Stimulated activated CD4-positive, alpha-beta T cell treated with anti-CD3 and anti-CD28 coated beads, Interleukin-1b, Interleukin-23, amount 100 ng/mL, for 24 hours (primary cell): ENCODE results near the gene PDIA2.
"Not testable (repeated sequence)": the region's sequence is repeated elsewhere in the genome, so short reads cannot be mapped to it uniquely, and the experiment has no call there.

Experiments
- DNase-seq, 4 experiments: peaks; one replicate each; pipeline ENCODE4 v3.0.0-alpha.2; 2020; ENCODE audit warnings: low read depth in 4 of 4, low spot score in 1 of 4

Gene PDIA2

DNA sequence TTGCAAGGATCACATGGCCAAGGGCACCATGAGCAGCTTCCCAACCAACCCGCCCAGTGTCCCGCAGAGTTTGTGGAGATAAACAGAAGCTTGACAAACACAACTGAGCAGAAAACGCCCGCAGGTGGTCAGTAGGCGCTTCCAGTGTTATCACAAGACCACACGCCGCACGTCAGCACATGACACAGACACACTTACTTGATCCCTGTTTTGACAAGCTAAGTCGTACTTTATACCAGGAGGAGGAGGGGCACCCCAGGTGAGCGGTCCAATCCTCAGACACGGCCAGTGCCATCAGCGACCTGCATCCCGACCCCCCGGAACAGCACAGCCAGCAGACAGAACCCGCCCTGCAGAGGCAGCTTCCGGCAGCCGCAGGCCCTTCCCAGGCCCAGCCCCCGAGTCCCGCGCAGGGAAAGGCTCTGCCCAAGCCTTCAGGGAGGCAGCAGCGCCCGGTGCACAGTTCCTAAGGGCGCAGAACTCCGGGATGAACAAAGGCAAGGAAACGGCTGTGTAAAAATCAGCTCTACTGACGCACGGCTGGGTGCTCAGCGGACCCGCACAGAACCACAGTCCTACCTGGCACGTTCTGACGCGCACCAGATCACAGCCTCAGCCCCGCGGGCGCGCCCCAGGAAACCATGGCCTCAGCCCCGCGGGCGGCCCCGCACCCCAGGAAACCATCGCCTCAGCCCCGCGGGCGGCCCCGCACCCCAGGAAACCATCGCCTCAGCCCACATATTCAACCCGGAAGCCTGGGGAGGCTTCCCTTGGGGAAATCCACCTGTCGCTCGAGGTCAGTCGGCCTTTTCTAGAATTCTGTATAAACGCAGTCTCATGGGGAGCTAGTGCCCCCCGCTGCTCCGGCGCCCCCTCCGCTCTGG is 41.7 kb downstream of the PDIA2 start:
- peak in 3 of 4 experiments; percentile 26 to 32 (median 28) for DNase-seq

DNA sequence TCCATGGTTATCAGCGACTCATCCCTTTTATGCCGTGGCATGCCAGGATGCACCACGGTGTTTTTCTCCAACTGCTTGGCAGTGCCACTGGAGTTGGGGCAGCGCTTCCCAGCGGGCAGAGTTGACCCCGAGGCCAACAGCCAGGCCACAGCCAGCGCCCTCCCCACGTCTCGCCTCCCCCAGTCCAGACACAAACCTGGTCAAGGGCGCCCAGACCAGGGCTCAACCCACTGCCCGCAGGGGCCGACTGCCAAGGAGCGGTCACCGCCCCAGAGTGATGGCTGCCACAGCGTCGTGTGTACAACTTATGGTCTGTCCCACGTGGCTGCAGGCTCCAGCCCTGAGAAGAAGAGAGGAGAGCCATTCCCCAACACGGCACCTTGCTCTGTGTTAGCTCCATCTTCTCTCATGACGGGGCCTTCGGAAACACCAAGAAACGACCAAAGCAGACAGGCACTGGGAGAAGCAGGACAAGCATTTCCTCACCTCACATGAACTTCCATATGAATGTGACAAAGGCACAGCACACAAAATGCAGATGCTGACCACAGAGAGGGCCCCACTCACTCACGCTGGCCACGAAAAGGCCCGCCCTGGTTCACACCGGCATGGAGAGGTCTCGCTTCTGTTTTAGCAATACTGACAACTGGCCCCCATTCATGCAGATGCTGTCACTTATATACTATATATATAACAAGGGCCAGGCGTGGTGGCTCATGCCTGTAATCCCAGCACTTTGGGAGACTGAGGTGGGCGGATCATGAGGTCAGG is 42.6 kb downstream of the PDIA2 start:
- DNase-seq, result no peak

DNA sequence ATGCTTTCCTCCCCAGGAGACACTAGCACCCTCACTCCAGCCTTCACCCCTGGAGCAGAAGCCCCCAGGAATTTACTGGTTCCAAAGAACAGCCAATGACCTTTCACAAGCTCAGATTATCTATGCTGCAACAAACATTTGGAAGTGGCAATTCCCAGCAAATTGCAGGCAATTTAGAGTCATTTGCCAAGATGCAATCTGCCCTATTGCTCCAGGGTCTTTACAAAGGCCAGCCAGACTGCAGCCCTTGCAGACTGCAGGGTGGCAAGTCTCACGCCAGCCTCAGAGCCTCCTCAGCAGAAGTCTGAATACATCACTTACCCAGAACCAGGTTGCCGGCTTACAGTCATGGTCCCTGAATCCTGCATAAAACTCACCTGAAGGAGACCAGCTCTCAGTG is 47.8 kb downstream of the PDIA2 start:
- no peak for DNase-seq

DNA sequence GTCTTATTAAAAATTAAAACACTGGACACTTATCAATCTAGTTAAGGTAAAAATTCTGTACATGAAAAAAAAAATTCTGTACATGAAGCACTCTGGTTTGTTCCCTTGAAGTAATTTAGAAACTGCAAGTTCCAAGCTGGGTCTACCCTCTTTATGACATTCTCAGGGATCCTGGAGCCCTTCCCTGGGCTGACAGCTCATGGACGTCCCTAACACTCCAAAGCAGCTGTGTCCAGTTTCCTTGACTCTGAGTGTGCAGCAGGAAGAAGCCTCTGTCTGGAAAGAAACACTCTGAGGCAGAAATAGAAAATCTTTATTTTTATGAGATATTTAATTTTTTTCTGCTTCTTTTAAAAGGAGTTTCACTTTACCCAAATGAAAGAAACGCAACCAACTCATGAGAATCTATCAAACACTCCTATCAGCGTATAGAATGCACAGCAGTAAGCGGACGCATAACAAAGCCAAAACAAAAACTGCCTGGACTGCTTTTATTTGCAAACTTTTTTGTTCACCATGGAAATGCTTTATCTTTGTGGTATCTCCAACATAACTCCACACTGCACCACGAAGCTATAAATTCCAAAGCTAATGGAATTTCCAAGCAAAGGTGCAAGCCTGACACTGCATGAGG is 48.3 kb downstream of the PDIA2 start:
- not testable (repeated sequence) for DNase-seq

DNA sequence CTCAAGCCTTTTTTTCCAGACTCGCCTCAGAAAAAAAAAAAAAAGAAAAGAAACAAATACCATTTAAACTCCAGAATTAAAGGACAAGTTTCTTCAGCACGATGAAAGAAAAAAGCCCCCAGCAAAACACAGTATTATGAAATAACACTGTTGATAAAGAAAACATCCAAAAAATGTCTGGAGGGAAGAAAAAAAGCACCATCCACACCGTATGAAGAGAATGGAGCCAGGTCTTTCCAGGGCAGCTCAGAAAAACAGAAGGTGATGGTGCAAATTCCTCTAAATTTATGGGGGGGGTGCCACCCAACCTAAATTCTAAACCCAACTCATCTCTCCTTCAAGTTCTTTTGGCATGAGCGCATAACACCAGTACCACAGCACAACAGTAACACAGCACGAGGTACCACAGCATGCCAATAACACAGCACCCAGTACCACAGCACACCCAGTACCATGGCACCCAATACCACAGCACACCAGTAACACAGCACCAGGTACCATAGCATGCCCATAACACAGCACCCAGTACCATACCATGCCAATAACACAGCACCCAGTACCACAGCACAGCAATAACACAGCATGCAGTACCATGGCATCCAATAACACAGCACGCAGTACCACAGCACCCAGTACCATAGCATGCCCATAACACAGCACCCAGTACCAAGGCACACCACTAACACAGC is 50.6 kb downstream of the PDIA2 start:
- DNase-seq, result no peak

DNA sequence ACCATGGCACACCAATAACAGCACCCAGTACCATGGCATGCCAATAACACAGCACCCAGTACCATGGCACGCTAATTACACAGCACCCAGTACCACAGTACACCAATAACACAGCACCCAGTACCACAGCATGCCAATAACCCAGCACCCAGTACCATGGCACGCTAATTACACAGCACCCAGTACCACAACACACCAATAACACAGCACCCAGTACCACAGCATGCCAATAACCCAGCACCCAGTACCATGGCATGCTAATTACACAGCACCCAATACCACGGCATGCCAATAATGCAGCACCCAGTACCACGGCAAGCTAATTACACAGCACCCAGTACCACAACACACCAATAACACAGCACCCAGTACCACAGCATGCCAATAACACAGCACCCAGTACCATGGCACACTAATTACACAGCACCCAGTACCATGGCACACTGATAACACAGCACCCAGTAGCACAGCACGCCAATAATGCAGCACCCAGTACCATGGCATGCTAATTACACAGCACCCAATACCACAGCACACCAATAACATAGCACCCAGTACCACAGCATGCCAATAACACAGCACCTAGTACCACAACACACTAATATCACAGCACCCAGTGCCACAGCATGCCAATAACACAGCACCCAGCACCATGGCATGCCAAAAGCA is 51.3 kb downstream of the PDIA2 start:
- DNase-seq, result not testable (repeated sequence)

DNA sequence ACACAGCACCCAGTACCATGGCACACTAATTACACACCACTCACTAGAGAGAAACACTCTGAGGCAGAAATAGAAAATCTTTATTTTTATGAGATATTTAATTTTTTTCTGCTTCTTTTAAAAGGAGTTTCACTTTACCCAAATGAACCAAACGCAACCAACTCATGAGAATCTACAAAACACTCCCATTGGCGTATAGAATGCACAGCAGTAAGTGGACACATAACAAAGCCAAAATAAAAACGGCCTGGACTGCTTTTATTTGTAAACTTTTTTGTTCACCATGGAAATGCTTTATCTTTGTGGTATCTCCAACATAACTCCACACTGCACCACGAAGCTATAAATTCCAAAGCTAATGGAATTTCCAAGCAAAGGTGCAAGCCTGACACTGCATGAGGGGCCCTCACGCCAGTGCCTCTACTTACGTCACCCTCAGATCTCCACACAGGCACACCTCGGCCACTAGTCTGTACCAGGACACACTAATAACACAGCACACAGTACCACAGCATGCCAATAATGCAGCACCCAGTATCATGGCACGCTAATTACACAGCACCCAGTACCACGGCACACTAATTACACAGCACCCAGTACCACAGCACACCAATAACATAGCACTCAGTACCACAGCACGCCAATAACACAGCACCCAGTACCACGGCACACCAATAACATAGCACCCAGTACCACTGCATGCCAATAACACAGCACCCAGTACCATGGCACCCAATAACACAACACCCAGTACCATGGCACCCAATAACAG is 52.1 kb downstream of the PDIA2 start:
- not testable (repeated sequence) for DNase-seq

DNA sequence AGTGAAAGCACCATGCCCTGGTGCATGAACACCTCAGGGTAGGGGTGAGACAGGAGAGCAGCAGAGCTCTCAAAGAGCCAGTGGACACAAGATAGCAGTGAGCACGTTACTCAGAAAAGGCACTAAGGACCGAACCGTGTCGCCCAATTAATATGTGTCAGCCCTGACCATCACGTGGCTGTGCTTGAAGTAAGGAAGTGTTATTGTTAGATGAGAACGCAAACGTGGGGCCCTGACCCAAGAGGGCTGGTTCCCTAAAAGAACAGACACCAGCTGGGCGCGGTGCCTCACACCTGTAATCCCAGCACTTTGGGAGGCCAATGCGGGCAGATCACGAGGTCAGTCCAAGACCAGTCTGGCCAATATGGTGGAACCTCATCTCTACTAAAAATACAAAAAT is 53.3 kb downstream of the PDIA2 start:
- DNase-seq, result no peak
